Lower leg skin (tissue), 4 donors: Measurements from ENCODE around the gene KDM6B. TPM values are rescaled to one million over a fixed set of nuclear protein-coding genes. Genes with fewer than 3 reads are reported as not detected.
"Not testable (repeated sequence)": the region's sequence is repeated elsewhere in the genome, so short reads cannot be mapped to it uniquely, and the experiment has no call there.

Source experiments
- DNase-seq, 2 donors: peaks; one replicate each; pipeline ENCODE4 v3.0.0-alpha.2; 2019; ENCODE audit warnings: low spot score in 2 of 2
- H3K4me3 ChIP-seq: fragments of 200-600 bp; sonication (generic); 2 replicates; pipeline ENCODE4 v1.5.1; 2017; ENCODE audit warnings: mild to moderate bottlenecking, low read depth; ENCODE audit not compliant: poor library complexity, severe bottlenecking
- CTCF ChIP-seq, 3 donors: fragments of 450-650 bp; IDR thresholded peaks; one replicate each; pipeline ENCODE4 v1.5.1; 2016; ENCODE audit warnings: antibody characterized with exemption in 3 of 3, mild to moderate bottlenecking in 3 of 3, moderate library complexity in 2 of 3
- POLR2A ChIP-seq, 2 donors: fragments of 450-650 bp; IDR thresholded peaks; one replicate each; pipeline ENCODE4 v1.6.1; 2016 to 2017; ENCODE audit warnings: antibody characterized with exemption in 2 of 2, mild to moderate bottlenecking in 1 of 2, moderate library complexity in 1 of 2
- WGBS, 2 donors: methylation state at CpG; one replicate each; pipeline ENCODE4 v1.1.5; 2018; 5-methylcytosine and 5-hydroxymethylcytosine counted together
- intact Hi-C: fragments of 100-400 bp; cut with DNase I; formaldehyde crosslinking; loops from one replicate; pipeline ENCODE4 v1.15.0; 2023; ENCODE audit warnings: low total_unique reads
- total RNA-seq, 4 donors: library from RNA; depleted of rRNA; stranded (reverse); fragments of >200 nt; gene quantifications; one replicate each; pipeline ENCODE4 v1.1.0, GENCODE V29; 2016

Gene KDM6B
- total RNA-seq, 4 donors from 2014 or later: 12.5 to 30.9 (median 18.0) TPM

GRCh38 chr17:7809086-7809790, 24.8 kb upstream of the KDM6B start:
- intact Hi-C loops: no loop called here
- 41 to 49% methylated on average over 11 of the region's 11 CpGs for WGBS, 2 donors
- TF ChIP-seq CTCF (IDR thresholded peaks at IDR 0.05) (no peak), POLR2A (IDR thresholded peaks at IDR 0.05) (no peak)
- DNase-seq: no peak
- no peak overlapping the region for H3K4me3 ChIP-seq

- intact Hi-C loops: loop anchor here (10.0 kb wide), 1 partner anchor 65 kb away; no protein-coding TSS in a partner anchor
- not testable (repeated sequence) for DNase-seq, H3K4me3 ChIP-seq
- 69 to 77% methylated on average over 9 of the region's 9 CpGs for WGBS, 2 donors
Observed at GRCh38 chr17:7809791-7810343, 24.1 kb upstream of the KDM6B start.

- TF ChIP-seq CTCF (IDR thresholded peaks at IDR 0.05): no peak
- TF ChIP-seq POLR2A (IDR thresholded peaks at IDR 0.05): no peak
- 83 to 89% methylated on average over 3 of the region's 3 CpGs for WGBS, 2 donors
- DNase-seq: no peak
- intact Hi-C loops: loop anchor here (10.0 kb wide), 1 partner anchor 66 kb away; no protein-coding TSS in a partner anchor
- H3K4me3 ChIP-seq: no peak overlapping the region
Observed at GRCh38 chr17:7811251-7811650, 22.8 kb upstream of the KDM6B start.

- no peak for DNase-seq
- TF ChIP-seq POLR2A (IDR thresholded peaks at IDR 0.05): no peak
- TF ChIP-seq CTCF (IDR thresholded peaks at IDR 0.05): no peak
- intact Hi-C loops: loop anchor here (10.0 kb wide), 1 partner anchor 70 kb away; no protein-coding TSS in a partner anchor
- H3K4me3 ChIP-seq: no peak overlapping the region
- 85 to 86% methylated on average over 5 of the region's 5 CpGs for WGBS, 2 donors
Observed at GRCh38 chr17:7814969-7815368, 19.0 kb upstream of the KDM6B start.

GRCh38 chr17:7816926-7817642, 16.9 kb upstream of the KDM6B start:
- intact Hi-C loops: loop anchor here (10.0 kb wide), 1 partner anchor 72 kb away; no protein-coding TSS in a partner anchor
- 84 to 87% methylated on average over 10 of the region's 10 CpGs for WGBS, 2 donors
- DNase-seq: no peak
- TF ChIP-seq CTCF (IDR thresholded peaks at IDR 0.05) (no peak), POLR2A (IDR thresholded peaks at IDR 0.05) (no peak)
- no peak overlapping the region for H3K4me3 ChIP-seq

- WGBS, 2 donors: 79 to 85% methylated on average over 9 of the region's 9 CpGs
- no peak for DNase-seq
- intact Hi-C loops: loop anchor here (10.0 kb wide), 1 partner anchor 73 kb away; no protein-coding TSS in a partner anchor
- H3K4me3 ChIP-seq: no peak overlapping the region
- TF ChIP-seq CTCF (IDR thresholded peaks at IDR 0.05): no peak
- no peak for TF ChIP-seq POLR2A (IDR thresholded peaks at IDR 0.05)
Observed at GRCh38 chr17:7817643-7817964, 16.4 kb upstream of the KDM6B start.
